Skeletal muscle cell (primary cell): ENCODE measurements around the gene TRIM50.
"Not testable (repeated sequence)": the region's sequence is repeated elsewhere in the genome, so short reads cannot be mapped to it uniquely, and the experiment has no call there.

Source experiments
- DNase-seq: peaks from one replicate; pipeline ENCODE4 v3.0.0-alpha.2; 2010; ENCODE audit warnings: low read depth
- H3K4me3 ChIP-seq: 2 replicates; pipeline ENCODE4 v1.5.1; 2011; ENCODE audit warnings: low read depth, mild to moderate bottlenecking, control low read depth, low read length, moderate library complexity

TRIM50 gene

DNA sequence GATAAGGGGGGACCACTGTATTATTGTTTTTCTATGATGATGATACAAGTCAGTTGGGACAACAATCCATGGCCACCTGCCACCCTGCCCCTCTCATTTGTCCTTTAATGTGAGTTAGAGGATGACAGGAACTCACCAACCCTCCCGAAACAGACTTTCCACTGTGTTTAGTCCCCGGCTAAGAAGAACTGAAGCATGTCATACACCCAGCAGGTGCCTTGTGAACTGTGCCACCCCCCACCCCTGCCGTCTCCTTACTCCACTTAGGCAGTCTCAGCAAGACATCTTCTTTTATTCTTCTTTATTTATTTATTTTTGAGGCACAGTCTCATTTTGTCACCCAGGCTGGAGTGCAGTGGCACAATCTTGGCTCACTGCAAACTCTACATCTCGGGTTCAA lies 60.1 kb downstream of the TRIM50 start:
- not testable (repeated sequence) for H3K4me3 ChIP-seq, DNase-seq

DNA sequence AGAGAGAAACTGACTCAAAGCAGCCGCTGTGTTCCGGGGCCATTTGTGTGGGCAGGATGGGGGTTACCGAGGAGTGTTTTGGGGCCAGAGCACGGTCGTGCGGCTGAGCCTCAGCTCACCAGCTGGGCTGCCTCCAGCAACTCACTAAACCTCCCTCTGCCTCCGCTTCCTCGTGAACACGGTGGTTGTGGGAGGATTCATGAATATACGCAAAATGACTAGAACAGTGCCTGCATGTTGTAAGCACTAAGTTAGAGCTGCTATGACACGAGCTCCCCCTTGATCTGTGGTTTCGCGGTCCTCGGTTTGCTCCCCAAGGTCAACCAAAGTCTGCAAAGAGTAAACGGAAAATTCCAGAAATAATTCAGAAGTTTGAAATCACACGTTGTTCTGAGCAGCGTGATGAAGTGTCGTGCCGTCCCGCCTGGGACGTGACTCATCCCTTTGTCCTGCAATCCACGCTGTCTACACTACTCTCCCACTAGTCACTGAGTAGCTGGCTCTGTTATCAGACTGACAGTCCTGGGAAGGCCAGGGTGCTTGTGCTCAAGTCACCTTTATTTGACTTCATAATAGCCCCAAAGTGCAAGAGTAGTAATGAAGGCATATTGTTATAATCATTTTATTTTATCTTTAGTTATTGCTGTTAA lies 61.0 kb downstream of the TRIM50 start:
- H3K4me3 ChIP-seq, DNase-seq: not testable (repeated sequence)
